ENCODE measurements around the gene ZC3HAV1.
"Not testable (repeated sequence)": the region's sequence is repeated elsewhere in the genome, so short reads cannot be mapped to it uniquely, and the experiment has no call there.

Gene ZC3HAV1

DNA sequence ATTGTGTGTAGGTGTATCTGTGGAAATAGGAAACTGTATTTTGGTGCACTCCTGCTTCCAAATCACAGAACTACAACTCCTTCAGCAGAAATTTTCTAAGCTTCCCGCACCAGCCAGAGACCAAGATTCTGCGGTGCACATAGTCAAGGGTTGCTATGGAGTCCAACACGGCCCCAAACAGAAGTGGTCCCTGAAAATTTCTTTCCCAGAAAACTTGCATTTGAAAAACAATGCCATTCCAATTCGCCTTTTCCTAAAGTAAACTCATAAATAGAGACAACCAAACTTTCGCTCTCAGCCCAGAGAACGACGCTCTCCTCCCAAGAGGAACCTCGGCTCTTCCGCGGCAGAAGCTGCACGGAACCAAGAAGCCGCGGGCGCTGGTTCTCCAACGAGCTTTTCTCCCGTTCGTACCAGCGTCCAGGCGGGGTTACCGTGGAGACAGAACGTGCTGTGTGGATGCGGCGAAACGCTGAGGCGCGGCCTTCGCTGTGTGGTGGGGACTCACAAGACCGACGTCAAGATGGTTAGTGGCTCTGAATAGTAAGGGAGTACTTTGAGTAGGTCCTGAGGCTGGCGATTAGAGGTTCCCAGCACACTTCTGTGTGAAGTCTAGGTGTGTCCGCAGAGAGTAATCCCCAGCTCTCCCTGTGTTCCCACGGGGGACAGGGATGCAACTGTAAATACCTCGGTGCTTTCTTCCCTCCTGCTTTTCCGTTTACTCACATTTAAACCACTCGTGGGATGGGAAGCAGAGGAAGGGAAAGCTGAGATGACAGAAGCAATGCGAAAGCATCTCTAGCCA, 24.0 kb upstream of the ZC3HAV1 start:
- Histone ChIP-seq H4K12ac (ENCODE audit: low read depth, low read length) (peak overlapping the region; percentile 39), H2BK12ac (ENCODE audit: low read length) (no peak overlapping the region), H2BK120ac (ENCODE audit: insufficient read depth, low read length, poor library complexity) (no peak overlapping the region), H3K18ac (ENCODE audit: low read length) (no peak overlapping the region), H2BK5ac (ENCODE audit: low read depth, low read length, poor library complexity) (no peak overlapping the region), H3K9ac (ENCODE audit: low read length) (peak overlapping the region; percentile 15), H4K8ac (ENCODE audit: low read depth, low read length) (peak overlapping the region; percentile 61), H2AK5ac (ENCODE audit: low read length) (no peak overlapping the region), H3K79me1 (ENCODE audit: low read length) (no peaks in the 10 kb centered on the region), H3K4me2 (ENCODE audit: low read length) (peak overlapping the region; percentile 70), H3K4ac (ENCODE audit: low read depth, low read length) (no peak overlapping the region), H2AFZ (ENCODE audit: insufficient read depth, low read length, poor library complexity) (peak overlapping the region; percentile 87), H3K27me3 (ENCODE audit: insufficient read depth, low read length) (no peaks in the 10 kb centered on the region), H3K14ac (ENCODE audit: low read length) (no peak overlapping the region), H3K9me3 (ENCODE audit: insufficient read depth, low read depth, low read length) (no peaks in the 10 kb centered on the region), H3K23ac (ENCODE audit: low read length) (no peak overlapping the region), H3K4me3 (ENCODE audit: low read depth, low read length) (peak overlapping the region; percentile 70), H3K4me1 (ENCODE audit: control insufficient read depth in 1 of 2, insufficient read depth in 2 of 2, low read length in 2 of 2) (no peaks in the 10 kb centered on the region), H3K27ac (ENCODE audit: low read depth, low read length) (no peak overlapping the region), H3K36me3 (ENCODE audit: control insufficient read depth in 1 of 2, insufficient read depth in 2 of 2, low read length in 2 of 2) (peaks cover 0 to 3% of the 10 kb centered on the region in 2 experiments), H3K79me2 (ENCODE audit: control insufficient read depth, insufficient read depth, low read length, poor library complexity) (no peaks in the 10 kb centered on the region), H4K91ac (ENCODE audit: low read depth, low read length) (no peak overlapping the region)
- WGBS (ENCODE audit: extremely low coverage, insufficient coverage, insufficient read length), result no CpG with 5 or more reads among the region's 36 CpGs
- peak; percentile 77 to 88 for DNase-seq

DNA sequence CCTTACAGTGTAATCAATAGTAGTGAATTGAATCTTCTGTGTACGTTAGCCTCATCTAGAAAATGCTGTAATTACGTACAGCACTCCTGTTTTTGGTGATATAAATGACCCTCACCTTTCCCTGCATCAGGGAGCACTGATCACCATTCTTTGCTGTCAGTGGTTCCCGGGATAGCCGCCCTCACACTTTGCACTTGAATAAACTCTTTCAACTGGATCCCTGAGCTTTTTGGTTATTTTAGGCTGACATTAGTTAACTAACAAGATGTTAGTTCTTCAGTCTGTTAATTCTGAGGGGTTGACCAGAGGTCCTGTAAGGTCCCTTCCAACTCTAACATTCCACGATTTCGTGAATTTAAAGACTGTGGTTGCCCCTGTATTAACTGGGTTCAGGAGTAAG, 23.4 kb upstream of the ZC3HAV1 start:
- H2BK5ac ChIP-seq (ENCODE audit: low read depth, low read length, poor library complexity), result no peak overlapping the region
- no peaks in the 10 kb centered on the region for H3K9me3 ChIP-seq (ENCODE audit: insufficient read depth, low read depth, low read length)
- H3K27ac ChIP-seq (ENCODE audit: low read depth, low read length), result no peak overlapping the region
- H3K23ac ChIP-seq (ENCODE audit: low read length), result no peak overlapping the region
- no peak overlapping the region for H3K4ac ChIP-seq (ENCODE audit: low read depth, low read length)
- H4K8ac ChIP-seq (ENCODE audit: low read depth, low read length), result no peak overlapping the region
- no peak overlapping the region for H4K91ac ChIP-seq (ENCODE audit: low read depth, low read length)
- no peaks in the 10 kb centered on the region for H3K79me2 ChIP-seq (ENCODE audit: control insufficient read depth, insufficient read depth, low read length, poor library complexity)
- H3K14ac ChIP-seq (ENCODE audit: low read length), result no peak overlapping the region
- no peak overlapping the region for H3K4me3 ChIP-seq (ENCODE audit: low read depth, low read length)
- H2BK120ac ChIP-seq (ENCODE audit: insufficient read depth, low read length, poor library complexity), result no peak overlapping the region
- DNase-seq, result no peak
- no peak overlapping the region for H2BK12ac ChIP-seq (ENCODE audit: low read length)
- peaks cover 0 to 3% of the 10 kb centered on the region in 2 experiments for H3K36me3 ChIP-seq (ENCODE audit: control insufficient read depth in 1 of 2, insufficient read depth in 2 of 2, low read length in 2 of 2)
- no peak overlapping the region for H2AFZ ChIP-seq (ENCODE audit: insufficient read depth, low read length, poor library complexity)
- H2AK5ac ChIP-seq (ENCODE audit: low read length), result no peak overlapping the region
- H3K27me3 ChIP-seq (ENCODE audit: insufficient read depth, low read length), result no peaks in the 10 kb centered on the region
- WGBS (ENCODE audit: extremely low coverage, insufficient coverage, insufficient read length), result no CpG with 5 or more reads among the region's 6 CpGs
- H4K12ac ChIP-seq (ENCODE audit: low read depth, low read length), result no peak overlapping the region
- no peak overlapping the region for H3K9ac ChIP-seq (ENCODE audit: low read length)
- H3K4me2 ChIP-seq (ENCODE audit: low read length), result peak overlapping the region; percentile 70
- no peak overlapping the region for H3K18ac ChIP-seq (ENCODE audit: low read length)
- no peaks in the 10 kb centered on the region for H3K79me1 ChIP-seq (ENCODE audit: low read length)
- H3K4me1 ChIP-seq (ENCODE audit: control insufficient read depth in 1 of 2, insufficient read depth in 2 of 2, low read length in 2 of 2), result no peaks in the 10 kb centered on the region

DNA sequence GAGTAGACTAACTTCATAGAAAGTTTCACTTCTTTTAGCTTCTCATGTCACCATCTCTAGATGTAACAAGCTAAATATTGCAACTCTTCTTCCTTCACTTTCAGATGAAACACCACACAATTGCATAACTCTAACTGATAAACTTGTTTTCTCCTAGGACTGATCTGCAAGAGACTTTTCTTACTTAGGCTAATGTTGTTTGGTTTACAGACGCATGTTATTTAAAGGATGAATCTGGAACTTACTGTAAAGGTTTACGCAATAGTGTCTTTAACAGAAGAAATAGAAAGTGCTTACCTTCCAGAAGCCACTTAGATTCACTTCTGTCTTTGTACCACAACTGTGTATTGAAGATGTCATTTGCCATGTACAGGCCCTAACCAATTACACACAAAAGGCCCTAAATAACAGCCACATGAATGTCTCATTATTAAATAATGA, 22.1 kb upstream of the ZC3HAV1 start:
- Histone ChIP-seq H3K27ac (ENCODE audit: low read depth, low read length) (no peak overlapping the region), H3K79me2 (ENCODE audit: control insufficient read depth, insufficient read depth, low read length, poor library complexity) (no peaks in the 10 kb centered on the region), H2BK5ac (ENCODE audit: low read depth, low read length, poor library complexity) (no peak overlapping the region), H4K12ac (ENCODE audit: low read depth, low read length) (no peak overlapping the region), H3K27me3 (ENCODE audit: insufficient read depth, low read length) (no peaks in the 10 kb centered on the region), H4K8ac (ENCODE audit: low read depth, low read length) (no peak overlapping the region), H3K23ac (ENCODE audit: low read length) (no peak overlapping the region), H4K91ac (ENCODE audit: low read depth, low read length) (no peak overlapping the region), H3K4me1 (ENCODE audit: control insufficient read depth in 1 of 2, insufficient read depth in 2 of 2, low read length in 2 of 2) (no peaks in the 10 kb centered on the region), H3K18ac (ENCODE audit: low read length) (no peak overlapping the region), H3K79me1 (ENCODE audit: low read length) (no peaks in the 10 kb centered on the region), H3K4ac (ENCODE audit: low read depth, low read length) (no peak overlapping the region), H2BK120ac (ENCODE audit: insufficient read depth, low read length, poor library complexity) (no peak overlapping the region), H2AK5ac (ENCODE audit: low read length) (no peak overlapping the region), H3K36me3 (ENCODE audit: control insufficient read depth in 1 of 2, insufficient read depth in 2 of 2, low read length in 2 of 2) (peaks cover 0 to 3% of the 10 kb centered on the region in 2 experiments), H3K14ac (ENCODE audit: low read length) (no peak overlapping the region), H3K4me2 (ENCODE audit: low read length) (no peak overlapping the region), H2BK12ac (ENCODE audit: low read length) (no peak overlapping the region), H3K9me3 (ENCODE audit: insufficient read depth, low read depth, low read length) (no peaks in the 10 kb centered on the region), H2AFZ (ENCODE audit: insufficient read depth, low read length, poor library complexity) (no peak overlapping the region), H3K9ac (ENCODE audit: low read length) (no peak overlapping the region), H3K4me3 (ENCODE audit: low read depth, low read length) (no peak overlapping the region)
- no CpG with 5 or more reads among the region's 2 CpGs for WGBS (ENCODE audit: extremely low coverage, insufficient coverage, insufficient read length)
- no peak for DNase-seq

DNA sequence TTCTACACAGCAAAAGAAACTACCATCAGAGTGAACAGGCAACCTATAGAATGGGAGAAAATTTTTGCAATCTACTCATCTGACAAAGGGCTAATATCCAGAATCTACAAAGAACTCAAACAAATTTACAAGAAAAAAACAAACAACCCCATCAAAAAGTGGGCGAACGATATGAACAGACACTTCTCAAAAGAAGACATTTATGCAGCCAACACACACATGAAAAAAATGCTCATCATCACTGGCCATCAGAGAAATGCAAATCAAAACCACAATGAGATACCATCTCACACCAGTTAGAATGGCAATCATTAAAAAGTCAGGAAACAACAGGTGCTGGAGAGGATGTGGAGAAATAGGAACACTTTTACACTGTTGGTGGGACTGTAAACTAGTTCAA, 20.3 kb upstream of the ZC3HAV1 start:
- not testable (repeated sequence) for H3K4me3 ChIP-seq (ENCODE audit: low read depth, low read length); H2BK12ac ChIP-seq (ENCODE audit: low read length); H2BK5ac ChIP-seq (ENCODE audit: low read depth, low read length, poor library complexity); H2BK120ac ChIP-seq (ENCODE audit: insufficient read depth, low read length, poor library complexity); DNase-seq; H3K36me3 ChIP-seq (ENCODE audit: control insufficient read depth in 1 of 2, insufficient read depth in 2 of 2, low read length in 2 of 2); H4K91ac ChIP-seq (ENCODE audit: low read depth, low read length); H3K14ac ChIP-seq (ENCODE audit: low read length); H3K79me1 ChIP-seq (ENCODE audit: low read length); H3K9me3 ChIP-seq (ENCODE audit: insufficient read depth, low read depth, low read length); H2AFZ ChIP-seq (ENCODE audit: insufficient read depth, low read length, poor library complexity); H2AK5ac ChIP-seq (ENCODE audit: low read length); H4K8ac ChIP-seq (ENCODE audit: low read depth, low read length); H3K4me2 ChIP-seq (ENCODE audit: low read length); H3K79me2 ChIP-seq (ENCODE audit: control insufficient read depth, insufficient read depth, low read length, poor library complexity); H3K27ac ChIP-seq (ENCODE audit: low read depth, low read length); H3K23ac ChIP-seq (ENCODE audit: low read length); H3K4ac ChIP-seq (ENCODE audit: low read depth, low read length); H4K12ac ChIP-seq (ENCODE audit: low read depth, low read length); H3K9ac ChIP-seq (ENCODE audit: low read length); H3K4me1 ChIP-seq (ENCODE audit: control insufficient read depth in 1 of 2, insufficient read depth in 2 of 2, low read length in 2 of 2); H3K27me3 ChIP-seq (ENCODE audit: insufficient read depth, low read length); H3K18ac ChIP-seq (ENCODE audit: low read length)
- no CpG with 5 or more reads among the region's 2 CpGs for WGBS (ENCODE audit: extremely low coverage, insufficient coverage, insufficient read length)

All from trophoblast cell (in vitro differentiated cells and primary cell).